IMR-90 (cell line): ENCODE measurements around the gene KLHL3.

Experiments
- MAFK ChIP-seq: IDR thresholded peaks from 2 replicates; pipeline ENCODE4 v1.6.1; 2012; ENCODE audit warnings: low read depth, low read length, improper control_type of control experiment
- POLR2A ChIP-seq: IDR thresholded peaks from 2 replicates; pipeline ENCODE4 v1.6.1; 2012; ENCODE audit warnings: mild to moderate bottlenecking, low read depth, low read length
- RFX5 ChIP-seq: IDR thresholded peaks from 2 replicates; pipeline ENCODE4 v1.8.0; 2012; ENCODE audit warnings: low read depth, mild to moderate bottlenecking, low read length, moderate library complexity
- TF ChIP-seq, protein P1 (sequence below): conservative IDR thresholded peaks from 2 replicates; pipeline ENCODE4 v1.5.1; 2012; ENCODE audit warnings: mild to moderate bottlenecking, low read depth, low read length, improper control_type of control experiment

DNA sequence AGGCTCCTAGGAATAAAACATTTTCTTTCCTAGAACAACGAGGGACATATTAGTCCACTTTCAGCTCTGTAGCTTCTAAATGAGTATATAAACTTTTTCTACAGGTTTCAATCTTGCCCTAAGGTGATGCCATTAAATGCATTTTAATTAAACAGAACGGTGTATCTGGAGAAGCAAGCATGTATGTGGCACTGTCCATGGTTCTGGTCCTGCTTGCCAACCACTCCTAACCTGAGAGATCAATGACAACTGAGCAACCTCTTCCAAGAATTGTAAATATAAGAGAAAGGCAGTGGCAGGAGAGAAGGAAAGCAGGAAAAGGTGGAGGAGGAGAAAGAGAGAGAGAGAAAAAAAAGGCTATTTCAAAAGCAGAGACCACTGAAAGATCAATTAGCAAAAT lies 141.2 kb downstream of the KLHL3 start:
- TF ChIP-seq RFX5: no peak
- TF ChIP-seq POLR2A: no peak
- TF ChIP-seq, protein P1, sequence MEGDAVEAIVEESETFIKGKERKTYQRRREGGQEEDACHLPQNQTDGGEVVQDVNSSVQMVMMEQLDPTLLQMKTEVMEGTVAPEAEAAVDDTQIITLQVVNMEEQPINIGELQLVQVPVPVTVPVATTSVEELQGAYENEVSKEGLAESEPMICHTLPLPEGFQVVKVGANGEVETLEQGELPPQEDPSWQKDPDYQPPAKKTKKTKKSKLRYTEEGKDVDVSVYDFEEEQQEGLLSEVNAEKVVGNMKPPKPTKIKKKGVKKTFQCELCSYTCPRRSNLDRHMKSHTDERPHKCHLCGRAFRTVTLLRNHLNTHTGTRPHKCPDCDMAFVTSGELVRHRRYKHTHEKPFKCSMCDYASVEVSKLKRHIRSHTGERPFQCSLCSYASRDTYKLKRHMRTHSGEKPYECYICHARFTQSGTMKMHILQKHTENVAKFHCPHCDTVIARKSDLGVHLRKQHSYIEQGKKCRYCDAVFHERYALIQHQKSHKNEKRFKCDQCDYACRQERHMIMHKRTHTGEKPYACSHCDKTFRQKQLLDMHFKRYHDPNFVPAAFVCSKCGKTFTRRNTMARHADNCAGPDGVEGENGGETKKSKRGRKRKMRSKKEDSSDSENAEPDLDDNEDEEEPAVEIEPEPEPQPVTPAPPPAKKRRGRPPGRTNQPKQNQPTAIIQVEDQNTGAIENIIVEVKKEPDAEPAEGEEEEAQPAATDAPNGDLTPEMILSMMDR: no peak
- no peak for TF ChIP-seq MAFK
